H9 (cell line): ENCODE results near the gene MINDY2. TPM values are rescaled to one million over a fixed set of nuclear protein-coding genes. Genes with fewer than 3 reads are reported as not detected.

Experiments used
- DNase-seq: peaks from one replicate; pipeline ENCODE4 v3.0.0-alpha.2; 2017
- H2AFZ ChIP-seq: one replicate; pipeline ENCODE4 v1.6.1; 2013; ENCODE audit warnings: mild to moderate bottlenecking, low read length, control low read depth, moderate library complexity
- H2AK5ac ChIP-seq: 2 replicates; pipeline ENCODE4 v1.6.1; 2013; ENCODE audit warnings: low read length, control low read depth, mixed read lengths; ENCODE audit not compliant: insufficient read length
- H2BK120ac ChIP-seq: one replicate; pipeline ENCODE4 v1.6.1; 2013; ENCODE audit warnings: low read depth, mild to moderate bottlenecking, low read length, control low read depth, inconsistent platforms; ENCODE audit not compliant: poor library complexity, severe bottlenecking
- H2BK12ac ChIP-seq: 2 replicates; pipeline ENCODE4 v1.6.1; 2013; ENCODE audit warnings: low read length, control low read depth, mixed read lengths, low read depth; ENCODE audit not compliant: insufficient read length
- H2BK15ac ChIP-seq: 2 replicates; pipeline ENCODE4 v1.6.1; 2013; ENCODE audit warnings: low read depth, low read length, control low read depth
- H2BK20ac ChIP-seq: one replicate; pipeline ENCODE4 v1.6.1; 2013; ENCODE audit warnings: low read depth, mild to moderate bottlenecking, low read length, control low read depth, inconsistent platforms; ENCODE audit not compliant: poor library complexity, severe bottlenecking
- H2BK5ac ChIP-seq: 2 replicates; pipeline ENCODE4 v1.6.1; 2013; ENCODE audit warnings: low read length, control low read depth, mixed read lengths; ENCODE audit not compliant: insufficient read length
- H3K14ac ChIP-seq: 2 replicates; pipeline ENCODE4 v1.6.1; 2013; ENCODE audit warnings: low read length, control low read depth; ENCODE audit not compliant: insufficient read depth
- H3K18ac ChIP-seq: 2 replicates; pipeline ENCODE4 v1.6.1; 2013; ENCODE audit warnings: low read depth, mild to moderate bottlenecking, mixed read lengths, low read length, control low read depth; ENCODE audit not compliant: insufficient read length
- H3K23ac ChIP-seq: 2 replicates; pipeline ENCODE4 v1.6.1; 2013; ENCODE audit warnings: low read length, control low read depth, mixed read lengths, low read depth; ENCODE audit not compliant: insufficient read length
- H3K23me2 ChIP-seq: 2 replicates; pipeline ENCODE4 v1.6.1; 2013; ENCODE audit warnings: low read depth, mild to moderate bottlenecking, mixed read lengths, low read length, control low read depth; ENCODE audit not compliant: insufficient read length, poor library complexity, severe bottlenecking
- H3K27ac ChIP-seq: 2 replicates; pipeline ENCODE4 v1.5.1; 2013; ENCODE audit warnings: low read length, control low read depth, mixed read lengths, low read depth; ENCODE audit not compliant: insufficient read length
- H3K27me3 ChIP-seq: 2 replicates; pipeline ENCODE4 v1.6.1; 2013; ENCODE audit warnings: low read length, control low read depth, inconsistent platforms; ENCODE audit not compliant: insufficient read depth
- H3K4ac ChIP-seq: 2 replicates; pipeline ENCODE4 v1.6.1; 2013; ENCODE audit warnings: low read depth, mild to moderate bottlenecking, control low read depth, inconsistent platforms, low read length, moderate library complexity
- H3K4me1 ChIP-seq: 2 replicates; pipeline ENCODE4 v1.6.1; 2013; ENCODE audit warnings: low read length, control low read depth, inconsistent platforms; ENCODE audit not compliant: insufficient read depth
- H3K4me2 ChIP-seq: 2 replicates; pipeline ENCODE4 v1.6.1; 2013; ENCODE audit warnings: low read length, control low read depth, mixed read lengths; ENCODE audit not compliant: insufficient read length, insufficient read depth
- H3K56ac ChIP-seq: 2 replicates; pipeline ENCODE4 v1.6.1; 2013; ENCODE audit warnings: low read depth, mild to moderate bottlenecking, mixed read lengths, low read length, control low read depth; ENCODE audit not compliant: insufficient read length
- H3K79me1 ChIP-seq: 2 replicates; pipeline ENCODE4 v1.6.1; 2013; ENCODE audit warnings: low read depth, mild to moderate bottlenecking, moderate library complexity, low read length, control low read depth, inconsistent platforms; ENCODE audit not compliant: insufficient read depth, poor library complexity, severe bottlenecking
- H3K79me2 ChIP-seq: 2 replicates; pipeline ENCODE4 v1.6.1; 2013; ENCODE audit warnings: low read length, control low read depth, inconsistent platforms; ENCODE audit not compliant: insufficient read depth
- H3K9ac ChIP-seq: 2 replicates; pipeline ENCODE4 v1.6.1; 2013; ENCODE audit warnings: low read length, control low read depth, mixed read lengths; ENCODE audit not compliant: insufficient read length; ENCODE audit errors: extremely low read depth
- H3K9me3 ChIP-seq: one replicate; pipeline ENCODE4 v1.6.1; 2013; ENCODE audit warnings: low read depth, low read length, inconsistent platforms; ENCODE audit not compliant: control insufficient read depth
- H3T11ph ChIP-seq: one replicate; pipeline ENCODE4 v1.6.1; 2013; ENCODE audit warnings: mild to moderate bottlenecking, low read length, control low read depth, inconsistent platforms
- H4K20me1 ChIP-seq: one replicate; pipeline ENCODE4 v1.6.1; 2013; ENCODE audit not compliant: control insufficient read depth, insufficient read length, insufficient read depth
- H4K5ac ChIP-seq: 2 replicates; pipeline ENCODE4 v1.6.1; 2013; ENCODE audit warnings: low read depth, mild to moderate bottlenecking, mixed read lengths, low read length, control low read depth; ENCODE audit not compliant: insufficient read length
- H4K8ac ChIP-seq: replicated peaks from 2 replicates; pipeline ENCODE4 v1.6.1; 2013; ENCODE audit warnings: low read length, control low read depth, mixed read lengths, low read depth; ENCODE audit not compliant: insufficient read length
- H4K91ac ChIP-seq: 2 replicates; pipeline ENCODE4 v1.6.1; 2013; ENCODE audit warnings: low read depth, mild to moderate bottlenecking, moderate library complexity, mixed read lengths, low read length, control low read depth; ENCODE audit not compliant: insufficient read length
- H3K27ac Mint-ChIP-seq, 3 experiments: 2 replicates in 2 of 3; 3 replicates in 1 of 3; pipeline ENCODE4 v1.8.0; 2020 to 2021; ENCODE audit warnings: mixed read lengths in 3 of 3, mild to moderate bottlenecking in 1 of 3, moderate library complexity in 1 of 3
- H3K27me3 Mint-ChIP-seq: 2 replicates; pipeline ENCODE4 v1.8.0; 2021; ENCODE audit warnings: low read depth, mild to moderate bottlenecking, moderate library complexity, mixed read lengths
- H3K36me3 Mint-ChIP-seq, 3 experiments: 2 replicates in 2 of 3; 3 replicates in 1 of 3; pipeline ENCODE4 v1.8.0; 2020 to 2021; ENCODE audit warnings: low read depth in 3 of 3, mixed read lengths in 3 of 3; ENCODE audit not compliant: insufficient read depth in 1 of 3
- H3K4me1 Mint-ChIP-seq, 2 experiments: 2 replicates each; pipeline ENCODE4 v1.8.0; 2020; ENCODE audit warnings: mixed read lengths in 2 of 2
- H3K4me3 Mint-ChIP-seq, 2 experiments: 2 replicates in 1 of 2; 3 replicates in 1 of 2; pipeline ENCODE4 v1.8.0; 2020 to 2021; ENCODE audit warnings: mild to moderate bottlenecking in 2 of 2, mixed read lengths in 2 of 2, moderate library complexity in 1 of 2
- H3K9me3 Mint-ChIP-seq, 2 experiments: 2 replicates in 1 of 2; 3 replicates in 1 of 2; pipeline ENCODE4 v1.8.0; 2020; ENCODE audit warnings: mild to moderate bottlenecking in 2 of 2, mixed read lengths in 2 of 2, moderate library complexity in 1 of 2
- CTCF ChIP-seq: fragments of 200-600 bp; sonication (generic); conservative IDR thresholded peaks from 3 replicates; pipeline ENCODE4 v1.8.0; 2021; ENCODE audit warnings: antibody characterized with exemption, mild to moderate bottlenecking
- WGBS: extraction: QIAGEN DNeasy Blood & Tissue Kit; methylation state at CpG from one replicate; pipeline ENCODE4 v1.1.7; 2013; ENCODE audit warnings: missing lambda C conversion rate, low lambda C conversion rate, mixed read lengths; ENCODE audit not compliant: insufficient read length; ENCODE audit errors: extremely low coverage; 5-methylcytosine and 5-hydroxymethylcytosine counted together
- total RNA-seq: library from RNA; stranded (reverse); gene quantifications from 2 replicates; pipeline ENCODE4 v1.2.1, GENCODE V29; 2021

The MINDY2 gene
- total RNA-seq, 1 experiment from 2014 or later, result 32.3 TPM

DNA sequence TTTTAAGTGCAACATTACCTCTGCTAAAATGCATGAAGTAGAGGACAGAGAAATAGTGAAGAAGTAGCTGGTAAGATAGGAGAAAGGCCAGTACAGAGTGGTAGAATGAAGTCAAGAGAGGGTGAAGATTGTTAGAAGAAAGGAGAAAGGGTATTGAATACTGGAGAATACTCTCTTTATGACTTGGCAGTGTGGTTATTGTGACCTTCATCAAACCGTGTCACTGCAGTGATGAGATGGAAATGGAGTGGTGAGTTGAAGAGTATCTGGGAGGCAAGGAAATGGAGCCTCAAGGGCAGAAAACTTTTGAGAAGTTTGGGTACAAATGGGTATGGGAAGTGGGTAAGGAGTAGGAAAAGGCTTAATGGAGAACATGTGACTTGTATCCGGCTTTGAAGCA is 24.7 kb downstream of the MINDY2 start:
- H2BK20ac ChIP-seq, result no peak overlapping the region
- no peak overlapping the region for H2BK120ac ChIP-seq
- no peak for TF ChIP-seq CTCF
- no peak overlapping the region for H3K4me3 Mint-ChIP-seq
- H4K5ac ChIP-seq, result no peak overlapping the region
- H3K18ac ChIP-seq, result no peak overlapping the region
- H2BK5ac ChIP-seq, result no peak overlapping the region
- H2BK12ac ChIP-seq, result no peak overlapping the region
- H3K14ac ChIP-seq, result no peak overlapping the region
- no peaks in the 10 kb centered on the region for H3K9me3 Mint-ChIP-seq
- no peak overlapping the region for H3K27ac ChIP-seq
- H3K23me2 ChIP-seq, result no peaks in the 10 kb centered on the region
- no peak overlapping the region for H3K56ac ChIP-seq
- H3K4me1 Mint-ChIP-seq, result peaks cover 0 to 4% of the 10 kb centered on the region in 2 experiments; a peak in 2 of 4 replicates
- no peak overlapping the region for H3K4ac ChIP-seq
- no peaks in the 10 kb centered on the region for H3K79me1 ChIP-seq
- H3T11ph ChIP-seq, result no peak overlapping the region
- H3K9ac ChIP-seq, result no peak overlapping the region
- H3K4me1 ChIP-seq, result no peaks in the 10 kb centered on the region
- H3K9me3 ChIP-seq, result no peaks in the 10 kb centered on the region
- no peak overlapping the region for H4K91ac ChIP-seq
- H2BK15ac ChIP-seq, result no peak overlapping the region
- no peaks in the 10 kb centered on the region for H4K20me1 ChIP-seq
- no peaks in the 10 kb centered on the region for H3K79me2 ChIP-seq
- no peaks in the 10 kb centered on the region; the same call in 1 of the 2 replicates for H3K27me3 Mint-ChIP-seq
- peaks cover 0 to 13% (median 4%) of the 10 kb centered on the region in 3 experiments; a peak in 4 of 7 replicates for H3K36me3 Mint-ChIP-seq
- H2AK5ac ChIP-seq, result no peak overlapping the region
- no peak overlapping the region; a peak in 1 of 7 replicates for H3K27ac Mint-ChIP-seq
- no peak overlapping the region for H3K4me2 ChIP-seq
- H3K27me3 ChIP-seq, result no peaks in the 10 kb centered on the region
- no peak overlapping the region for H4K8ac ChIP-seq
- DNase-seq, result no peak
- no peak overlapping the region for H3K23ac ChIP-seq
- no CpG with 5 or more reads among the region's 2 CpGs for WGBS
- H2AFZ ChIP-seq, result no peak overlapping the region
